Esophagus muscularis mucosa (tissue), 4 donors: Measurements from ENCODE around the gene MAP7D1. TPM values are rescaled to one million over a fixed set of nuclear protein-coding genes. Genes with fewer than 3 reads are reported as not detected.
A peak's percentile ranks its signal among the peaks of the same experiment; 100 is the strongest.
"Not testable (repeated sequence)": the region's sequence is repeated elsewhere in the genome, so short reads cannot be mapped to it uniquely, and the experiment has no call there.

Source experiments
- DNase-seq: peaks from one replicate; pipeline ENCODE4 v3.0.0-alpha.2; 2017; ENCODE audit errors: extremely low spot score
- H3K27ac ChIP-seq, 4 donors: fragments of 200-600 bp; sonication (generic); replicated peaks in 1 of 4; 1 replicate in 3 of 4; 2 replicates in 1 of 4; pipeline ENCODE4 v1.5.1; 2016 to 2019; ENCODE audit warnings: mild to moderate bottlenecking in 1 of 4
- H3K27me3 ChIP-seq, 4 donors: fragments of 200-600 bp; sonication (generic); one replicate each; pipeline versions ENCODE4 v1.5.1 to v1.6.0; 2016 to 2019
- H3K36me3 ChIP-seq, 4 donors: fragments of 200-600 bp; sonication (generic); one replicate each; pipeline ENCODE4 v1.5.1; 2016 to 2019
- H3K4me1 ChIP-seq, 4 donors: fragments of 200-600 bp; sonication (generic); one replicate each; pipeline ENCODE4 v1.5.1; 2016 to 2019
- H3K4me3 ChIP-seq, 4 donors: fragments of 200-600 bp; sonication (generic); 1 replicate in 2 of 4; 2 replicates in 2 of 4; pipeline ENCODE4 v1.5.1; 2016 to 2019; ENCODE audit warnings: mild to moderate bottlenecking in 4 of 4, moderate library complexity in 1 of 4
- H3K9me3 ChIP-seq, 4 donors: fragments of 200-600 bp; sonication (generic); 1 replicate in 3 of 4; 2 replicates in 1 of 4; pipeline ENCODE4 v1.5.1; 2016 to 2019
- CTCF ChIP-seq, 3 experiments: fragments of 200-600 bp in 2 of 3; fragments of 450-650 bp in 1 of 3; sonication (generic) in 2 of 3; IDR thresholded peaks; one replicate each; pipeline ENCODE4 v1.5.1; 2017 to 2019; ENCODE audit warnings: antibody characterized with exemption in 3 of 3, mild to moderate bottlenecking in 2 of 3, moderate library complexity in 1 of 3
- EP300 ChIP-seq: sonication (generic); formaldehyde crosslinking; IDR thresholded peaks from one replicate; pipeline ENCODE4 v1.6.1; 2017; ENCODE audit warnings: antibody characterized with exemption
- POLR2A ChIP-seq: fragments of 450-650 bp; IDR thresholded peaks from one replicate; pipeline ENCODE4 v1.6.1; 2017; ENCODE audit warnings: antibody characterized with exemption, moderate library complexity, mild to moderate bottlenecking, low read depth
- POLR2AphosphoS5 ChIP-seq, 2 donors: sonication (generic); formaldehyde crosslinking; IDR thresholded peaks; one replicate each; pipeline ENCODE4 v1.6.1; 2017; ENCODE audit warnings: antibody characterized with exemption in 2 of 2
- WGBS: methylation state at CpG from one replicate; pipeline ENCODE4 v1.1.5; 2018; 5-methylcytosine and 5-hydroxymethylcytosine counted together
- intact Hi-C: fragments of 100-400 bp; cut with DNase I; formaldehyde crosslinking; loops from one replicate; pipeline ENCODE4 v1.15.1; 2023
- total RNA-seq, 4 donors: library from RNA; depleted of rRNA; stranded (reverse); fragments of >200 nt; gene quantifications; one replicate each; pipeline versions ENCODE4 v1.1.0 to v1.2.1, GENCODE V29; 2016

Gene MAP7D1
- total RNA-seq, 4 donors from 2014 or later = 162 to 263 (median 225) TPM

GRCh38 chr1:36217670-36218069 is 61.7 kb downstream of the MAP7D1 start:
- H3K27ac ChIP-seq = no peak overlapping the region
- no peaks in the 10 kb centered on the region for H3K36me3 ChIP-seq
- no peaks in the 10 kb centered on the region for H3K9me3 ChIP-seq
- intact Hi-C loops = no loop called here
- H3K4me3 ChIP-seq = no peak overlapping the region
- no peaks in the 10 kb centered on the region for H3K27me3 ChIP-seq
- DNase-seq = no peak
- TF ChIP-seq POLR2A = no peak
- TF ChIP-seq CTCF (IDR thresholded peaks at IDR 0.05) = peak in 2 of 3 experiments; percentile 26 to 32
- WGBS = 41% methylated on average over 2 of the region's 2 CpGs
- peaks cover under 1 to 2% (median 2%) of the 10 kb centered on the region in 4 donors for H3K4me1 ChIP-seq

GRCh38 chr1:36221901-36222300 is 65.9 kb downstream of the MAP7D1 start:
- H3K4me1 ChIP-seq = peaks cover 26 to 30% (median 30%) of the 10 kb centered on the region in 4 donors
- H3K27ac ChIP-seq = peak overlapping the region in 2 of 4 donors; percentile 1 to 99
- DNase-seq, H3K4me3 ChIP-seq, intact Hi-C loops, H3K9me3 ChIP-seq, H3K27me3 ChIP-seq, H3K36me3 ChIP-seq: not testable (repeated sequence)
- 98% methylated on average over 7 of the region's 7 CpGs for WGBS

- Histone ChIP-seq H3K4me3 (peak overlapping the region; percentile 81 to 92 (median 86)), H3K36me3 (peaks cover 0 to 6% (median 3%) of the 10 kb centered on the region in 4 donors), H3K27ac (peak overlapping the region; percentile 83 to 99 (median 98)), H3K4me1 (peaks cover 33 to 39% (median 38%) of the 10 kb centered on the region in 4 donors), H3K9me3 (no peaks in the 10 kb centered on the region), H3K27me3 (no peaks in the 10 kb centered on the region)
- intact Hi-C loops = no loop called here
- DNase-seq = no peak
- 85% methylated on average over 33 of the region's 33 CpGs for WGBS
- TF ChIP-seq POLR2A (no peak), CTCF (IDR thresholded peaks at IDR 0.05) (no peak), EP300 (no peak), POLR2AphosphoS5 (IDR thresholded peaks at IDR 0.05) (no peak)
Observed at GRCh38 chr1:36222481-36223380, 66.8 kb downstream of the MAP7D1 start.

- H3K27ac ChIP-seq = peak overlapping the region; percentile 83 to 99 (median 98)
- peak overlapping the region; percentile 81 to 92 (median 86) for H3K4me3 ChIP-seq
- no peaks in the 10 kb centered on the region for H3K9me3 ChIP-seq
- TF ChIP-seq POLR2A (peak; percentile 4), CTCF (IDR thresholded peaks at IDR 0.05) (peak in 1 of 3 experiments; percentile 2), EP300 (no peak)
- H3K27me3 ChIP-seq = no peaks in the 10 kb centered on the region
- peaks cover 0 to 13% (median 10%) of the 10 kb centered on the region in 4 donors for H3K36me3 ChIP-seq
- peaks cover 39 to 46% (median 46%) of the 10 kb centered on the region in 4 donors for H3K4me1 ChIP-seq
- no peak for DNase-seq
- intact Hi-C loops = no loop called here
- WGBS = 4% methylated on average over 16 of the region's 16 CpGs
Observed at GRCh38 chr1:36223381-36223995, 67.5 kb downstream of the MAP7D1 start.

GRCh38 chr1:36223996-36224536 is 68.1 kb downstream of the MAP7D1 start, which contains the start of gene THRAP3:
TSS of gene THRAP3 (plus strand) at chr1:36224443. CDS start at chr1:36282564, 58,121 bp downstream.
- Histone ChIP-seq H3K27me3 (no peaks in the 10 kb centered on the region), H3K4me3 (peak within 1 kb of the TSS; percentile 81 to 92 (median 86)), H3K36me3 (peaks cover 0 to 19% (median 12%) of the 10 kb centered on the region in 4 donors), H3K27ac (peak within 1 kb of the TSS; percentile 96 to 99 (median 98)), H3K4me1 (peaks cover 43 to 52% (median 51%) of the 10 kb centered on the region in 4 donors), H3K9me3 (no peaks in the 10 kb centered on the region)
- 1% methylated on average over 33 of the region's 45 CpGs for WGBS
- peak; percentile 100 for DNase-seq
- peak; percentile 99 for TF ChIP-seq POLR2AphosphoS5 (IDR thresholded peaks at IDR 0.05)
- TF ChIP-seq CTCF (IDR thresholded peaks at IDR 0.05) = peak in 1 of 3 experiments; percentile 4
- TF ChIP-seq POLR2A = peak; percentile 99
- TF ChIP-seq EP300 = peak; percentile 33
- intact Hi-C loops = no loop called here
